ENCODE measurements around the gene TMEM163.
"Not testable (repeated sequence)": the region's sequence is repeated elsewhere in the genome, so short reads cannot be mapped to it uniquely, and the experiment has no call there.

The TMEM163 gene

DNA sequence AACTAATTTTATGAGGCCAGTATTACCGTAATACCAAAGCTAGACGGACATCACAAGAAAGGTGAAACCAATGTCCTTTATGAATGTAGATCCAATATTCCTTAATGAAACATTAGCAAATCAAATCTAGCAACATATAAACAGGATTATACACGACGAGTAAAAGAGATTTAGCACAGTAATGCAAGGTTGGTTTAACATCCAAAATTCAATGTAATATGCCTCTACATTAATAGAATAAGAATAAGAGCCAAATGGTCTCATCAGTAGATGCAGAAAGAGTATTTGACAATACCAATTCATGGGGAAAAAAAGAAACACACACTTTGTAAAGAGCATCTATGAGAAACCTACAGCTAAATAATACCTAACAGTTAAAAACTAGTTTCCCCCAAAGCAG is 99.5 kb downstream of the TMEM163 start:
- no peak for DNase-seq (ENCODE audit: low spot score)

DNA sequence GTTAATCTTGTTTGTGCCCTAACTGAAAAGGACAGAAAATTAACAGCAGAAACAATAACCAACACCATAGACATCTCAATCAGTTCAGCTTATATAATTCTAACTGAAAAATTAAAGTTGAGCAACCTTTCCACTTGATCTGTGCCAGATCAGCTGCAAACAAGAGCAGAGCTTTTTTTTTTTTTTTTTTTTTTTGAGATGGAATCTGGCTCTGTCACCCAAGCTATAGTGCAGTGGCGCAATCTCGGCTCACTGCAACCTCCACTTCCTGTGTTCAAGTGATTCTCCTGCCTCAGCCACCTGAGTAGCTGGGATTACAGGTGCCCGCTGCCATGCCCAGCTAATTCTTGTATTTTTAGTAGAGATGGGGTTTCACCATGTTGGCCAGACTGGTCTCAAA is 103.3 kb downstream of the TMEM163 start:
- not testable (repeated sequence) for DNase-seq (ENCODE audit: low spot score)

DNA sequence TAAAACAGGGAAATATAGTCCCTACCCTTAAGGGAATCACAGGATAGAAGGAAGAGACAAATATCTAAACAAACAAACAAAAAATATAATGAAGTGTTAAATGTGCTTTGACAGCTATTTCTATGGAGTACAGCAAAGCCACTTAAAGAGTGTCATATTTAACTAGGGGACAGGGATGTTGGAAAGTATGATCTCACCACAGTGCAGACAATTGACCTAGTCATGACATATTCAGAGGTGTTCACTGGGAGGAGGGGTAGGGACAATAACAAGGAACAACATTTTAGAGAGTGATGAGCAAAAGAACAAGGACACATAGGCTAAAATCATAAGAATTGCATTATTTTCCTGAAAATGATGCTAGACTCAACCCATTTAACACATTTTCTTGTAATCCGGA is 107.5 kb downstream of the TMEM163 start:
- no peak for DNase-seq (ENCODE audit: low spot score)

DNA sequence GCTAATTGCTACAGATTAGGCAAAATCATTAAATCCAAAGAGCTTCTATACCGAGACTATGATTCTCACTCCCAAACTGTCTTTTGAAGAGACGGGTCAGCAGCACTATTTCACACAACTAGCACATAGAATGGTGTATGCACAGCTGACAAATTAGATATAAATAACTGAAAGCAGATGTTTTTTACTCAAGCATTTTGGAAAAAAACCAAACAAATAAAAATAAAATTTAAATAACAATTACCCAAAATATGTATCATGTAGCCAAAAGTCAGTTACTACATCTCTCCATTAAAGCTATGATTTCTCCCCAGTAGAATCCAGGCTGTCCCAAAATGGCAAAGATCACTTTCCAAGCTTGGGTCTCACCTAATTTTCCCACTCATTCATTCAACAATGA is 107.9 kb downstream of the TMEM163 start:
- no peak for DNase-seq (ENCODE audit: low spot score)

DNA sequence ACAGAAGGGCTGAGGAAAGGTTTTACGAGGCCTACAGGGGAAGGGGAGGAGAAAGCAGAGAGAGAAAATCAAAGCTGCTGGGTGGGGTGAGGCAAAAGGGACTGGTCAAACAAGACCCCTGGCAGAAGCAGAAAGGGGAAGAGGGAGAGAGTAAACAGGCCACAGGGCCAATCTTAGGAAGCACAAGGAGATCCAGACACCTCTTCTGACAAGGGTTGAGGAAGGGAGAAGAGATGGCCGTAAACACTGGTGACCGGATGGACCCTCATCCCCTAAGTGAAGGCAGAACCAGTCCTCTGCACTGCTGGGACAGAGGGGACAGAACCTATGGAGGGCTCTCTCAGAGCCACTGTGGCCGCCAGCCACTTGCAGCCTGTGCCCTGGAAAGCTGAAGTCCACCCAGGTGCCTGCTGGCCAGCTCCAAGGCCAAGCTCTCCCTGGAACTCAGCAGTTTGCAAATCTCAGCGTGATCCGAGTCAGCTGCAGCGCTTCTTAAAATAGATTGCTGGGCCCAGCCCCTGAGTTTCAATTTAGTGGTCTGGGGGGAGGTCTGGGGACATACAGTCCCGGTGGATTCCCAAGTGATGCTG is 108.8 kb downstream of the TMEM163 start:
- DNase-seq (ENCODE audit: low spot score) = no peak

GRCh38 chr2:134603966-134604365 is 114.8 kb downstream of the TMEM163 start:
- no peak for DNase-seq (ENCODE audit: low spot score)

DNA sequence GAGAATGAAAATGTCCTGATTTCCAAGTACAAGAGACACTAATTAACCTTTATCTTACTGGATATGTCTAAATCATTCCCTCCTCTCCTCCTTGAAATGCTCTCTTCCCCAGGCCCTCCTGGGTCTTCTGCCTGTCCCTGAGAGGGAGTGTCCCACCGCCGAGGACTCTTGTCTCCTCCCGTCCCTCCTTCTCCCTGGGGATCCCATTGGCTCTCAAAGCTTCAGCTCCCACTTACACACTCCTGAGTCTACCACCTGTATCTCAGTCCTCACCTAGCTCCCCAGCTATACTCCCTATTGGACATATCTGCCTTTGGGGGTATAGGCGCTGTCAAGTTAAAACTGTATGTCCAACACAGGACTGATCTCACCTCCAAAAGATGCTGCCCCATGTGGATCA is 116.1 kb downstream of the TMEM163 start:
- DNase-seq (ENCODE audit: low spot score) = no peak

- DNase-seq (ENCODE audit: low spot score) = no peak
Observed at GRCh38 chr2:134601264-134601663, 117.5 kb downstream of the TMEM163 start.

DNA sequence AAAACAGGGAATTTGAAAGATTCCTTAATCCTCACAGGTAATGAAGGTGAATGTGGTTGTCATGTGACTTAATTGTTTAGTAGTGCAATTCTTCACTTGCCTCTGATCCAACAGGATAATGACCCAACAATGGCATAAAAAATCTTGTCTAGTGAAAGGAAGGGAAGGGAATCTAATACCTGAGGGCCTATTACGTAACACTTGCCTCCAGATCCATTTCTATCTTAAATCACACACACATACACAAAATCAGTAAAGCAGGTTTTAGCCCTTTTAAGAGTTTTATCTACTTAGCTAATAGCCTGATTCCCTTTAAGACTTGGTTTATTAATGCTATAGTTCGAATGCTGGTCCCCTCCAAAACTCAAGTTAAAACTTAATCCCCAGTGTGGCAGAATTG is 118.6 kb downstream of the TMEM163 start:
- no peak for DNase-seq (ENCODE audit: low spot score)

GRCh38 chr2:134599236-134599635 is 119.6 kb downstream of the TMEM163 start:
- no peak for DNase-seq (ENCODE audit: low spot score)

DNA sequence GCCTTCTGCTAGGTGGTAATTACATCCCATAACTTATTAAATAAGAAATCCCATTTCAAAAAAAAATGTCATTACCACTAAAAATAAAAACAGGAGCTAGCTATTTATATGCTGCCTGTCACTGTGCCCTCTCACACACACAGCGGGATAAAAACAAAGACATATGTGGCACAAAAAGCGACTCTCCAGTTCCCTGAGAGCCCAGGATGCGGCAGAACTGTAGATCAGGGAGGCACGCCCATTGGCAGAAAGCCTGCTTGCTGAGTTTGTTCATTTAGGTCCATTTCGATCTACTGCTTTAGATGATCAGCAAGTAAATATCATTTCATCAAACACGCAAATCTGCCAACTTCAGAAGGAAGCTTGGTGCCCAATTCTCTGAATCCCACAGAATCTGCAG is 124.4 kb downstream of the TMEM163 start:
- no peak for DNase-seq (ENCODE audit: low spot score)

GRCh38 chr2:134593519-134593918 is 125.3 kb downstream of the TMEM163 start:
- no peak for DNase-seq (ENCODE audit: low spot score)

DNA sequence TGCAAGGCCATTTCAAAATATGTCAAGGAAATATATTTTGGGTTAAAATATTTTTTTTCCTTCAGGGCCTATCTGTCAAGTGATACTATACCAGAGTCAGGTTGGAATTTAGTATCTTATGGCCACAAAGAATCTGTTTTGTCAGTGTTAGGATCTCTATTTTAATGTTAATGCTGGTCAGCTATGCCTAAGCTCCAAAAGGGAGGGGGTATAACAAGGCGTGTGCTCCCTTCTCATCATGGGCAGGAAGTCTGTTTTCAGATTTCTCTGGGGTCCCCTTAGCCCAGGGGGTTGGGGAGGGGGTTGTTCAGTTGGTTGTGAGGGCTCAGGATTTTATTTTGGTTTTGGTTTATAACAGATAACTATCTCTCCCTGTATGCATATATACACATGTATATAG is 126.4 kb downstream of the TMEM163 start:
- DNase-seq (ENCODE audit: low spot score) = no peak

GRCh38 chr2:134591526-134591925 is 127.3 kb downstream of the TMEM163 start:
- DNase-seq (ENCODE audit: low spot score) = no peak

GRCh38 chr2:134590679-134591078 is 128.1 kb downstream of the TMEM163 start:
- DNase-seq (ENCODE audit: low spot score) = no peak

DNA sequence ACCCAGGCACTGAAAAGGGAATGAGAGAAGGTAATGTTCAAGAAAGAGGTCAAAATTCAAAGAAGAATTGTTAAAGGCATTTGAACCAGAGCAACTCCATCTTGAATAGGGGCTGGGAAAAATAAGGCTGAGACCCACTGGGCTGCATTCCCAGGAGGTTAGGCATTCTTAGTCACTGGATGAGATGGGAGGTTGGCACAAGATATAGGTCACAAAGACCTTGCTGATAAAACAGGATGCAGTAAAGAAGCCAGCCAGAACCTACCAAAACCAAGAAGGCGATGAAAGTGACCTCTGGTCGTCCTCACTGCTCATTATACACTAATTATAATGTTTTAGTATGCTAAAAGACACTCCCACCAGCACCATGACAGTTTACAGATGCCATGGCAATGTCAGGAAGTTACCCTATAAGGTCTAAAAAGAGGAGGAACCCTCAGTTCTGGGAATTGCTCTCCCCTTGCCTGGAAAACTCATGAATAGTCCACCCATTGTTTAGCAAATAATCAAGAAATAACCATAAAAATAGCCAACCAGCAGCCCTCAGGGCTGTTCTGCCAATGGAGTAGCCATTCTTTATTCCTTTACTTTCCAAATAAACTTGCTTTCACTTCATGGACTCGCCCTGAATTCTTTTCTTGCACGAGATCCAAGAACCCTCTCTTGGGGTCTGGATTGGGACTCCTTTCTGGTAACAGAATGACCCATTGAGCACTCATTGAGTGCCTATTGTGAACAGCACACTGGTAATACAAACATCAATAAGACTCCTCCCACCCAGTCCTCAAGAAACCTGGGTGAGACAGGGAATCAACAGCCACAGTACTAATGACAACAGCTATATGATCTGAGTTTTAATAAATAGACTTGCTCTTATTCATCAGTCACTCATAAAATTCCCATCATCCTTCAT is 129.4 kb downstream of the TMEM163 start:
- not testable (repeated sequence) for DNase-seq (ENCODE audit: low spot score)

DNA sequence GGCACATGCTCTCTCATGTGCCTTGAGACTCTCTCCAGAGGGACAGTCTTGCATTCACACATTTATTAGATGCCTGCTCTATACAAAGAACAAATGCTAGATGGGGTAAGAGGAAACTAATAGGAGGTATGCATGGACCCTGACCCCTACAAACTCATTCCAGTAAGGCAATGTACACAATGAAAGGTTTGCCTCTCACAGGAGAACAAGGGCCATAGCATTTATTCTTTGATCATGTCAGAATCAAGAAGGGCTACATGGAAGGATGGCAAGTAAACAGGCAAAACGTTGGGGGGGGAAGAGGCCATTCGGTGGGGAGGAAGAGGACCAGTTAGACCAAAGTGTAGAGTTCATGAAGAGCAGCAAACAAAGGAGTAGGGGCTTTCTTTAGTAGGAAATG is 130.2 kb downstream of the TMEM163 start:
- no peak for DNase-seq (ENCODE audit: low spot score)

DNA sequence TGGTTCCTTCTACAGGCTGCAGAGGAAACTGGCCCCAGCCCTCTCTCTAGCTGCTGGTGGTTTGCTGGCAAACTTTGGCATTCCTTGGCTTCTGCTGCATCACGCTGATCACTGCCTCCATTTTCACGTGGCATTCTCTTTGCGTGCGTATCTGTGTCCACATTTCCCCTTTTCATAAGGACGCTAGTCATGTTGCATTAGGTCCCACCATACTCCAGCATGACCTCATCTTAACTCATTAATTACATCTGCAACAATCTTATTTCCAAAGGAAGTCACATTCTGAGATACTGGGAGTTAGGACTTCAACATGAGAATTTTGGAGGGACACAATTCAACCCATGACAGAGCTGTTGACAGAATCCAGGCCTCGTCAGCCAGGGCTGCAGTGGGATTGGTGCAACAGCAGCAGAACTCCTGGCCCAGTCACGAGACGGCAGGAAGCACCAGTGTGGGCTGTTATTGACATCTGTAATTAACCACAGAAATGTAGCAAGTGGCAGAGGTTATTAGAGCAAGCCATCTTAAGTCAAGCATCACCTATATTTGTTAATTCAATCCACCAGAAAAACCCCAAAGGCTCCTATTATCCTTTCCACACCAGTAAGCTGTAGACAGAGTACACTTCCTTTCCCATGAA is 132.4 kb downstream of the TMEM163 start:
- DNase-seq (ENCODE audit: low spot score) = no peak

GRCh38 chr2:134583997-134584520 is 134.7 kb downstream of the TMEM163 start:
- DNase-seq (ENCODE audit: low spot score) = no peak

- no peak for DNase-seq (ENCODE audit: low spot score)
Observed at GRCh38 chr2:134583462-134583861, 135.3 kb downstream of the TMEM163 start.

DNA sequence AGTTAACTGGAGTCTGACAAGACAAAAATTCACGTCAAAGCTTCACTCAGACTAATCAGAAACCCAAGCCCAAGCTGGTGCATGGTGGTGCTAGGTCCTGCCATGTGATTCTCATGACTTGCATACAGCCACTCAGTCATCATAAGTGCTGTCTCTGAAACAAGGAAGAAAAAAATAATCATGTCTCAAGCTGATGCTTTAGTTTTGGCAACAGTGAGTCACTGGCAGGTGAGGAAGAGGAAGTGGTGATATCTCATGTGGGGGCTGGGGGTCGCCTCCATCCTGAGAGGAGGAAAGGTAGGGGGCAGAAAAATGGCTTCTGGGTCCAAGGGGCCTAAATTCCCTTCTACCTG is 136.3 kb downstream of the TMEM163 start:
- no peak for DNase-seq (ENCODE audit: low spot score)

- no peak for DNase-seq (ENCODE audit: low spot score)
Observed at GRCh38 chr2:134581877-134582546, 136.8 kb downstream of the TMEM163 start.
